GM12872 (cell line): ENCODE results near the gene HDLBP.

Experiments
- CTCF ChIP-seq: IDR thresholded peaks from 3 replicates; pipeline ENCODE4 v1.5.1; 2011; ENCODE audit warnings: low read depth, mild to moderate bottlenecking, low read length, moderate library complexity; ENCODE audit not compliant: insufficient read depth

HDLBP gene

GRCh38 chr2:241198381-241199279 lies 116.8 kb downstream of the HDLBP start:
- TF ChIP-seq CTCF, result no peak

GRCh38 chr2:241197947-241198346 lies 117.5 kb downstream of the HDLBP start:
- TF ChIP-seq CTCF, result no peak

GRCh38 chr2:241195506-241196130 lies 119.9 kb downstream of the HDLBP start:
- TF ChIP-seq CTCF, result no peak

- TF ChIP-seq CTCF, result no peak
Measured at GRCh38 chr2:241194811-241195210, 120.7 kb downstream of the HDLBP start.

GRCh38 chr2:241193271-241193670 lies 122.2 kb downstream of the HDLBP start:
- no peak for TF ChIP-seq CTCF

GRCh38 chr2:241191081-241191480 lies 124.4 kb downstream of the HDLBP start:
- no peak for TF ChIP-seq CTCF

GRCh38 chr2:241190291-241190981 lies 125.0 kb downstream of the HDLBP start:
- TF ChIP-seq CTCF, result no peak
